GM12872 (cell line): ENCODE results near the gene BTN1A1.
A peak's percentile ranks its signal among the peaks of the same experiment; 100 is the strongest.

Experiments
- TF ChIP-seq, protein P1 (sequence below): IDR thresholded peaks from 3 replicates; pipeline ENCODE4 v1.5.1; 2011; ENCODE audit warnings: low read depth, mild to moderate bottlenecking, low read length, moderate library complexity; ENCODE audit not compliant: insufficient read depth

Gene BTN1A1

DNA sequence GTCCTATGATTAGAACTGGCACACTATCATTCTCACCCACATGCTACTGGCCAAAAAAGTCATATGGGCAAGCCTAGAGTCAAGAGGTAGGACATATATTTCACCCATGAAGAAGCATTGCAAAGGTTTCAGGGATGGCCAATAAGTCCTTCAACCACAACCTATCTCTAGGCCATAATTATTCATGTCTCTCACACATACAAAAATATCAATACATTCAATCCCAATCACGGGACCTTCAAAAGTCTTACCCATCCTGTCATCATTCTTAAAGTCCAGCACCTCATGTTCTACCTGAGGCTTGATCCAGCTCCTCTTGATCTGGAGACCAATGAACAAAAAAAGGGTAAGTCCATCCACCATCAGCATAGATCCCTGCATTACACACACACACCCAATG is 12.6 kb upstream of the BTN1A1 start:
- TF ChIP-seq, protein P1, sequence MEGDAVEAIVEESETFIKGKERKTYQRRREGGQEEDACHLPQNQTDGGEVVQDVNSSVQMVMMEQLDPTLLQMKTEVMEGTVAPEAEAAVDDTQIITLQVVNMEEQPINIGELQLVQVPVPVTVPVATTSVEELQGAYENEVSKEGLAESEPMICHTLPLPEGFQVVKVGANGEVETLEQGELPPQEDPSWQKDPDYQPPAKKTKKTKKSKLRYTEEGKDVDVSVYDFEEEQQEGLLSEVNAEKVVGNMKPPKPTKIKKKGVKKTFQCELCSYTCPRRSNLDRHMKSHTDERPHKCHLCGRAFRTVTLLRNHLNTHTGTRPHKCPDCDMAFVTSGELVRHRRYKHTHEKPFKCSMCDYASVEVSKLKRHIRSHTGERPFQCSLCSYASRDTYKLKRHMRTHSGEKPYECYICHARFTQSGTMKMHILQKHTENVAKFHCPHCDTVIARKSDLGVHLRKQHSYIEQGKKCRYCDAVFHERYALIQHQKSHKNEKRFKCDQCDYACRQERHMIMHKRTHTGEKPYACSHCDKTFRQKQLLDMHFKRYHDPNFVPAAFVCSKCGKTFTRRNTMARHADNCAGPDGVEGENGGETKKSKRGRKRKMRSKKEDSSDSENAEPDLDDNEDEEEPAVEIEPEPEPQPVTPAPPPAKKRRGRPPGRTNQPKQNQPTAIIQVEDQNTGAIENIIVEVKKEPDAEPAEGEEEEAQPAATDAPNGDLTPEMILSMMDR: no peak

DNA sequence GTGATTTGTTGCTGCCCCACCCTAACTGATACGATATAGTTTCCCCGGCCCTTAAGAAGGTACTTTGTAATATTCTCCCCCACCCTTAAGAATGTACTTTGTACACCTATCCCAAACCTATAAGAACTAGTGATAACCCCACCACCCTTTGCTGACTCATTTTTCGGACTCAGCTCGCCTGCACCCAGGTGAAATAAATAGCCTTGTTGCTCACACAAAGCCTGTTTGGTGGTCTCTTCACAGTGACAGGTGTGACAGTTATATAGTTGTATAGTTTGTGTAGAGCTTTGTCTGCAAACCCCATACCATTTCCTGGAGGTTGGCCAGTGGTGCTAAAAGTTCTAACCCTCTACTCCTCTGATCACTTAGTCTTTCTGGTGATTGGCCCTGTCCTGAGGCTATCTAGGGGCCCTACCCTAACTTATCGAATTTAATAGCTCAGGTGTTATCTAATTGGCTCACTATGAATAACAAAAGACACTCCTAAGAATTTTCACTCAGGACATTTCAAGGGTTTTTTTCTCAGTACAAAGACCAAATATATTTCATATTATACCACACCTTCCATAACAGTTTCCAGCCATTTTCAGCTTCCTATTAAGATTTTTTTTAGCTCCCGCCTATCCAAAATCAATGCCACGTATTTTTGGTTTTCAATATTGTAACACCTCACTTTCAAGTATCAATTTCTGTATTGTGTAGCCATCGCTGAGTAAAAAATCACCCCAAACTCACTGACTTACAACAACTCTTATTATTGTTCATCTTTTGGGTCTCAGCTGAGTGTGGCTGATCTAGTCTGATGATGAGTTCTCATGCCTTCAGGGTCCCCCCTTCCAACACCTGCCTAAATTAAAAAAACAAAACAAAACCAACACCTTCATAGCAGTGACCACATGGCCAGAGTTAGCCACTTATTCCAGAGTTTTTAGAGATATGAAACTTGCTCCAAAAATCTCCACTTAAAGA is 9.8 kb upstream of the BTN1A1 start:
- TF ChIP-seq, protein P1: no peak

DNA sequence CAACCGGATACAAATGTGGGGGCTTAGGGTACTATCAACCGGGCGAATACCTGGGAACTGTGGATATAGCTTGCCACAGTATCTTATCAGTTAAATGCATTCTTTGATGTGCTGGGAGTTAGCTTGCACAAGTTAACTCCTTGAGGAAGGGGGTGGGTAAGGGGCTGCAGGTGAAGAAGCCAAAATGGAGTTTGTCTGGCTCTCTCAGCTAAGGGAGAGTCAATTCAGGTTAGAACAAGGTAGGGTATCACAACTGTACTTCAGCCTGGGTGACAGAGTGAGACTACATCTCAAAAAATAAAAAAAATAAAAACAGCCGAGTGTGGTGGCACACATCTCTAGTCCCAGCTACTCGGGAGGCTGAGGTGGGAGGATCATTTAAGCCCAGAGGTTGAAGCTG is 8.5 kb upstream of the BTN1A1 start:
- TF ChIP-seq, protein P1: no peak

DNA sequence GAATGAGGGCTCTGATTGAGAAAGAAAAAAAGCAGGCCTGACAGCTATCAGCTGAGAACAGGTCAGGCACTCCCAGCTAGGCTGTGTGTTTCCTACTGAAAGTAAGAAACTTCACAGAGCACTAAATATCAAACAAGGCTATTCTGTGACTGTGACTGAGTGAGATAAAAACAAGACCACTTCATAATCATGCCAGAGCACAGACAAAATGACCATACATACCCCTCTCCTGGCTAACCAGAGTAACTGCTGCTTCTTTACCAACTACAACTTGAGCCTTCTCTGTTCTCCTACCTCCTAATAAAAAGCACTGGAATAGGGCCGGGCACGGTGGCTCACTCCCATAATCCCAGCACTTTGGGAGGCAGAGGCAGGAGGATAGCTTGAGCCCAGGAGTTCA is 6.8 kb upstream of the BTN1A1 start:
- TF ChIP-seq, protein P1: peak; percentile 39; the same call in 1 of the 3 replicates

DNA sequence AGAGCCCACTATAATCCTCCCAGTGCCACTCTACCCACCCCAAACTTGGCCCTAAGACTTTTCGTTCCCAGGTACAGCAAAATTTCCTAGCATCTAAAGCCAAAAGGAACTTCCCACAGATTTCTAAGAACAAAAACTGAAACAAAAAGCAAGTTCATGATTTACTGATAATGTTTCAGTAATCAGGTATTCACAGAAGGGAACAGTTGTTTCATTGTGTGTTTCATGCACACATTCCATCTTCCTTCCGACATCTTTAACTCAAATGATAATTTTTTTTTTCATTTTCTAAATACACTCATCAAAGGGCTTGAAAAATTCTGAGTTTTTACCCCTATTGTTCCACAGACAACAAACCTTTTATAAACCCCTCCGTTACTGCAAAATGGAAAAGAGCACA is 6.0 kb upstream of the BTN1A1 start:
- TF ChIP-seq, protein P1: no peak

DNA sequence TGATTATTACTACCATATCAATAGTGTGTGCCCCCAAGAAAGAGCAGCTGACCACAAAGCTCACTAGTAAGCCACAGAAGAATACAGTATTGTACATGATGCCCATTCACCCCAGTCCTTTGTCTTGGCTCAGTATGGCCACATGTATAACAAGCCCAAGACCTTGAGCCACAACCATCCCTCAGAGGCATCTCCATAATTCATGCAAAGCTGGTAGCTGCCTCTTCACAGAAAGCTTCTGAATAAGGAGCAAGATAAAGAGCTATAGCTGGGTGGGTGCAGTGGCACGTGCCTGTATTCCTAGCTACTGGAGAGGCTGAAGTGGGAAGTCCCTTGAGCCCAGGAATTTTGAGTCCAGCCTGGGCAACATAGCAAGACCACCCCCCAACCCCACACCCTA is 4.8 kb upstream of the BTN1A1 start:
- TF ChIP-seq, protein P1: no peak

DNA sequence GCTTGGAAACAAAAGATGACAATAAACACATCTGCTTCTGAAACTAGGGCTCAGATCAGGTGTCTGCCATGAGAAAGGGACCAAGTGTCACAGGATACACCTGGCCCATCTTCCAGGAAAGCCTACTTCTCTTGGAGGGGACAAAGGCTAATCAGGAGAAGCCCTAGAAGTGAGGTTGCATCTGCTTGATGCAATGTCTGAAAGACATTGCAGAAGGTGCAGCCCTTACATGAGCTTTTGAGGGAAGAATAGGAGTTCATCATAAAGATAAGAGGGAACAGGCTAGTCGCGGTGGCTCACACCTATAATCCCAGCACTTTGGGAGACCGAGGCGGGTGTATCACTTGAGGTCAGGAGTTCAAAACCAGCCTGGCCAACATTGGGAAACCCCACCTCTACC is 2.5 kb upstream of the BTN1A1 start:
- TF ChIP-seq, protein P1: no peak
